Activated CD4-positive, alpha-beta T cell treated with anti-CD3 and anti-CD28 coated beads, Interleukin-2, amount 50 U/mL, for 48 hours (primary cell): ENCODE data around the gene NAB2.

Source experiments
- DNase-seq, 2 experiments: peaks; one replicate each; pipeline ENCODE4 v3.0.0-alpha.2; 2020

The NAB2 gene

GRCh38 chr12:57094208-57095160 lies 5.6 kb downstream of the NAB2 start:
- DNase-seq, result no peak

- no peak for DNase-seq
Observed at GRCh38 chr12:57095440-57095839, 6.5 kb downstream of the NAB2 start.

- DNase-seq, result no peak
Observed at GRCh38 chr12:57096099-57096572, 7.2 kb downstream of the NAB2 start.

- no peak for DNase-seq
Observed at GRCh38 chr12:57096748-57097553, 8.0 kb downstream of the NAB2 start.

GRCh38 chr12:57097554-57097835 lies 8.6 kb downstream of the NAB2 start:
- DNase-seq, result no peak

- no peak for DNase-seq
Observed at GRCh38 chr12:57098546-57098945, 9.6 kb downstream of the NAB2 start.

- no peak for DNase-seq
Observed at GRCh38 chr12:57099047-57099714, 10.3 kb downstream of the NAB2 start.

- no peak for DNase-seq
Observed at GRCh38 chr12:57099766-57100165, 10.9 kb downstream of the NAB2 start.

GRCh38 chr12:57101892-57102695 lies 13.2 kb downstream of the NAB2 start:
- no peak for DNase-seq

- no peak for DNase-seq
Observed at GRCh38 chr12:57103856-57104255, 14.9 kb downstream of the NAB2 start.

- DNase-seq, result no peak
Observed at GRCh38 chr12:57104292-57104910, 15.5 kb downstream of the NAB2 start.

- DNase-seq, result no peak
Observed at GRCh38 chr12:57105011-57105753, 16.3 kb downstream of the NAB2 start.

- no peak for DNase-seq
Observed at GRCh38 chr12:57106021-57106708, 17.3 kb downstream of the NAB2 start.

GRCh38 chr12:57107456-57108155 lies 18.7 kb downstream of the NAB2 start:
- DNase-seq, result no peak

GRCh38 chr12:57109207-57110103 lies 20.5 kb downstream of the NAB2 start:
- no peak for DNase-seq

- peak; percentile 85 to 88 for DNase-seq
Observed at GRCh38 chr12:57110104-57111030, 21.5 kb downstream of the NAB2 start.

- DNase-seq, result peak; percentile 78 to 83
Observed at GRCh38 chr12:57111031-57111734, 22.3 kb downstream of the NAB2 start, which contains the start of gene STAT6. Gene STAT6, minus strand, starts transcription at chr12:57111362. Its CDS starts 3,084 bp downstream, at chr12:57108278.
